OCI-LY7 (cell line): ENCODE measurements around the gene MAGEA3. TPM values are rescaled to one million over a fixed set of nuclear protein-coding genes. Genes with fewer than 3 reads are reported as not detected.
"Not testable (repeated sequence)": the region's sequence is repeated elsewhere in the genome, so short reads cannot be mapped to it uniquely, and the experiment has no call there.

Experiments used
- BruUV-seq: library from RNA; stranded (reverse); fragments of 400-500 nt; replicated peaks from 2 replicates; lab custom pipeline; 2021; lab: Mats Ljungman, UMichigan
- CTCF ChIA-PET: fragments of 300-600 bp; sonication (Branson Sonifier 250); formaldehyde crosslinking; loops from one replicate; lab custom pipeline; 2022; ENCODE audit warnings: antibody characterized with exemption; ENCODE audit not compliant: unreplicated experiment; lab: Charles Lee
- POLR2A ChIA-PET: fragments of 300-600 bp; sonication (Branson Sonifier 250); formaldehyde crosslinking; loops from one replicate; lab custom pipeline; 2022; ENCODE audit warnings: antibody characterized with exemption; lab: Charles Lee
- DNase-seq: peaks from one replicate; pipeline ENCODE4 v3.0.0-alpha.2; 2015; ENCODE audit warnings: low spot score
- H2AFZ ChIP-seq: fragments of 200-600 bp; sonication (generic), shearing (Covaris generic); 2 replicates; pipeline ENCODE4 v1.6.1; 2014; ENCODE audit warnings: mild to moderate bottlenecking, antibody characterized with exemption, low read length, moderate library complexity
- H3K27ac ChIP-seq: fragments of 200-600 bp; sonication (generic); 2 replicates; pipeline ENCODE4 v1.5.1; 2014; ENCODE audit warnings: mixed run types, low read depth, mild to moderate bottlenecking, moderate library complexity, low read length, inconsistent platforms; ENCODE audit not compliant: poor library complexity, severe bottlenecking
- H3K36me3 ChIP-seq: fragments of 200-600 bp; sonication (generic); 2 replicates; pipeline ENCODE4 v1.6.1; 2014; ENCODE audit warnings: mild to moderate bottlenecking, antibody characterized with exemption, low read length, moderate library complexity, mixed read lengths; ENCODE audit not compliant: insufficient read depth
- H3K4me1 ChIP-seq: fragments of 200-600 bp; sonication (generic); 2 replicates; pipeline ENCODE4 v1.5.1; 2014; ENCODE audit warnings: mild to moderate bottlenecking, low read length; ENCODE audit not compliant: insufficient read depth, poor library complexity, severe bottlenecking
- H3K4me2 ChIP-seq: fragments of 200-600 bp; sonication (generic); 2 replicates; pipeline ENCODE4 v1.6.1; 2014; ENCODE audit warnings: mild to moderate bottlenecking, low read length
- H3K4me3 ChIP-seq: fragments of 200-600 bp; sonication (generic); 2 replicates; pipeline ENCODE4 v1.5.1; 2014; ENCODE audit warnings: mild to moderate bottlenecking, low read depth, low read length; ENCODE audit not compliant: poor library complexity, severe bottlenecking
- H3K79me2 ChIP-seq: fragments of 200-600 bp; sonication (generic); 2 replicates; pipeline ENCODE4 v1.6.1; 2016; ENCODE audit warnings: low read depth, mild to moderate bottlenecking, low read length, moderate library complexity, mixed read lengths; ENCODE audit not compliant: insufficient read depth
- H3K9me2 ChIP-seq: fragments of 200-600 bp; sonication (generic); 2 replicates; pipeline ENCODE4 v1.6.1; 2016; ENCODE audit warnings: mild to moderate bottlenecking, low read length, mixed read lengths; ENCODE audit not compliant: insufficient read depth
- H3K9me3 ChIP-seq: fragments of 200-600 bp; sonication (generic); 2 replicates; pipeline ENCODE4 v1.6.1; 2014; ENCODE audit warnings: mild to moderate bottlenecking, mixed run types, low read length, mixed read lengths
- H4K20me1 ChIP-seq: fragments of 200-600 bp; sonication (generic); 2 replicates; pipeline ENCODE4 v1.6.1; 2014; ENCODE audit warnings: mild to moderate bottlenecking, antibody characterized with exemption, low read length, moderate library complexity, mixed read lengths; ENCODE audit not compliant: insufficient read depth
- CTCF ChIP-seq: fragments of 200-600 bp; sonication (generic); conservative IDR thresholded peaks from 2 replicates; pipeline ENCODE4 v1.5.1; 2014; ENCODE audit warnings: mild to moderate bottlenecking, antibody characterized with exemption, low read length, moderate library complexity, mixed read lengths
- EZH2phosphoT487 ChIP-seq: fragments of 200-600 bp; sonication (generic); IDR thresholded peaks from 2 replicates; pipeline ENCODE4 v1.6.1; 2018; ENCODE audit warnings: low read depth, borderline replicate concordance, mild to moderate bottlenecking, mixed run types, antibody characterized with exemption, low read length, moderate library complexity, mixed read lengths
- intact Hi-C: fragments of 100-400 bp; cut with micrococcal nuclease; formaldehyde crosslinking; loops from one replicate; pipeline ENCODE4 v1.10.0; 2022; ENCODE audit not compliant: unreplicated experiment
- total RNA-seq, 2 experiments: library from RNA; depleted of rRNA in 1 of 2; stranded (reverse); fragments of >200 nt in 1 of 2; shearing (Covaris generic) in 1 of 2; gene quantifications; 2 replicates each; pipeline ENCODE4 v1.2.3, GENCODE V29; 2014 to 2022

Gene MAGEA3
- total RNA-seq, 2 experiments from 2014 or later: not detected

GRCh38 chrX:152663086-152663485 lies 35.5 kb upstream of the MAGEA3 start:
- H3K27ac ChIP-seq: no peak overlapping the region
- H3K4me1 ChIP-seq: peaks cover 12% of the 10 kb centered on the region
- no peaks in the 10 kb centered on the region for H3K9me3 ChIP-seq
- TF ChIP-seq EZH2phosphoT487: no peak
- TF ChIP-seq CTCF: no peak
- no peak overlapping the region for H3K4me3 ChIP-seq
- H2AFZ ChIP-seq: no peak overlapping the region
- ChIA-PET POLR2A (no interaction called here), CTCF (no interaction called here)
- intact Hi-C loops: no loop called here
- no peaks in the 10 kb centered on the region for H3K79me2 ChIP-seq
- no peak overlapping the region for H3K4me2 ChIP-seq
- no TSS peak for BruUV-seq
- no peak for DNase-seq
- H4K20me1 ChIP-seq: no peaks in the 10 kb centered on the region
- H3K9me2 ChIP-seq: no peaks in the 10 kb centered on the region
- H3K36me3 ChIP-seq: no peaks in the 10 kb centered on the region

GRCh38 chrX:152674135-152674534 lies 24.5 kb upstream of the MAGEA3 start:
- Histone ChIP-seq H3K9me2 (no peaks in the 10 kb centered on the region), H3K9me3 (no peaks in the 10 kb centered on the region), H3K4me2 (no peak overlapping the region), H3K79me2 (no peaks in the 10 kb centered on the region), H4K20me1 (no peaks in the 10 kb centered on the region), H3K4me1 (no peaks in the 10 kb centered on the region), H3K27ac (no peak overlapping the region), H3K36me3 (no peaks in the 10 kb centered on the region), H2AFZ (no peak overlapping the region), H3K4me3 (no peak overlapping the region)
- DNase-seq: no peak
- intact Hi-C loops: no loop called here
- TF ChIP-seq CTCF (no peak), EZH2phosphoT487 (no peak)
- ChIA-PET CTCF (no interaction called here), POLR2A (no interaction called here)
- BruUV-seq: no TSS peak

GRCh38 chrX:152674652-152675051 lies 23.9 kb upstream of the MAGEA3 start:
- intact Hi-C loops, H3K27ac ChIP-seq, H3K4me2 ChIP-seq, H3K4me3 ChIP-seq, H3K9me2 ChIP-seq, H3K4me1 ChIP-seq, H4K20me1 ChIP-seq, H3K36me3 ChIP-seq, H3K9me3 ChIP-seq, CTCF ChIA-PET, BruUV-seq, H3K79me2 ChIP-seq, DNase-seq, H2AFZ ChIP-seq, POLR2A ChIA-PET: not testable (repeated sequence)

GRCh38 chrX:152681012-152681411 lies 17.6 kb upstream of the MAGEA3 start:
- H3K79me2 ChIP-seq, H3K4me2 ChIP-seq, H3K27ac ChIP-seq, H4K20me1 ChIP-seq, H3K9me2 ChIP-seq, H2AFZ ChIP-seq, intact Hi-C loops, H3K4me1 ChIP-seq, H3K9me3 ChIP-seq, DNase-seq, BruUV-seq, H3K4me3 ChIP-seq, H3K36me3 ChIP-seq, CTCF ChIA-PET, POLR2A ChIA-PET: not testable (repeated sequence)

GRCh38 chrX:152700390-152700789 lies 1.8 kb downstream of the MAGEA3 start:
- POLR2A ChIA-PET, H3K4me1 ChIP-seq, H3K4me3 ChIP-seq, H2AFZ ChIP-seq, CTCF ChIA-PET, H3K9me2 ChIP-seq, H3K4me2 ChIP-seq, H3K27ac ChIP-seq, H4K20me1 ChIP-seq, intact Hi-C loops, BruUV-seq, H3K36me3 ChIP-seq, DNase-seq, H3K9me3 ChIP-seq, H3K79me2 ChIP-seq: not testable (repeated sequence)
